Osteoblast (primary cell): ENCODE measurements around the gene DPP6. TPM values are rescaled to one million over a fixed set of nuclear protein-coding genes. Genes with fewer than 3 reads are reported as not detected.

Source experiments
- DNase-seq: peaks from one replicate; pipeline ENCODE4 v3.0.0; 2011; ENCODE audit warnings: low spot score, mixed read lengths; ENCODE audit not compliant: insufficient read length; ENCODE audit errors: missing footprints
- H2AFZ ChIP-seq: 2 replicates; pipeline ENCODE4 v1.6.0; 2011; ENCODE audit warnings: mild to moderate bottlenecking, low read length
- H3K27ac ChIP-seq: 2 replicates; pipeline ENCODE4 v1.5.1; 2011; ENCODE audit warnings: mild to moderate bottlenecking, low read depth, low read length, moderate library complexity
- H3K27me3 ChIP-seq: 2 replicates; pipeline ENCODE4 v1.6.0; 2012; ENCODE audit warnings: mild to moderate bottlenecking, control low read depth, inconsistent platforms, low read length, moderate library complexity; ENCODE audit not compliant: insufficient read depth
- H3K36me3 ChIP-seq: 2 replicates; pipeline ENCODE4 v1.5.1; 2011; ENCODE audit warnings: mild to moderate bottlenecking, low read length, control low read depth, moderate library complexity; ENCODE audit not compliant: insufficient read depth
- H3K4me1 ChIP-seq: 2 replicates; pipeline ENCODE4 v1.5.1; 2011; ENCODE audit warnings: mild to moderate bottlenecking, low read length, control low read depth, moderate library complexity; ENCODE audit not compliant: insufficient read depth
- H3K4me2 ChIP-seq: 2 replicates; pipeline ENCODE4 v1.6.0; 2011; ENCODE audit warnings: mild to moderate bottlenecking, low read length; ENCODE audit not compliant: insufficient read depth
- H3K4me3 ChIP-seq: fragments of 200-600 bp; sonication (generic); 3 replicates; pipeline ENCODE4 v1.5.1; 2012; ENCODE audit warnings: mild to moderate bottlenecking, low read length, inconsistent platforms; ENCODE audit not compliant: insufficient read depth
- H3K79me2 ChIP-seq: 2 replicates; pipeline ENCODE4 v1.6.0; 2012; ENCODE audit warnings: mild to moderate bottlenecking, low read length, control low read depth, inconsistent platforms; ENCODE audit not compliant: insufficient read depth
- H3K9me3 ChIP-seq: 2 replicates; pipeline ENCODE4 v1.5.1; 2011; ENCODE audit warnings: low read depth, low read length, control low read depth
- H4K20me1 ChIP-seq: 2 replicates; pipeline ENCODE4 v1.6.0; 2012; ENCODE audit warnings: mild to moderate bottlenecking, low read length, control low read depth; ENCODE audit not compliant: insufficient read depth
- total RNA-seq: library from RNA; depleted of rRNA; stranded (reverse); fragments of >200 nt; gene quantifications from 2 replicates; pipeline ENCODE4 v1.2.3, GENCODE V29; 2012
- TF ChIP-seq, protein P1 (sequence below): IDR thresholded peaks from 2 replicates; pipeline ENCODE4 v1.5.1; 2011; ENCODE audit warnings: mild to moderate bottlenecking, low read depth, low read length, moderate library complexity; ENCODE audit errors: extremely low read depth

Gene DPP6
- total RNA-seq, 1 donor: not detected

DNA sequence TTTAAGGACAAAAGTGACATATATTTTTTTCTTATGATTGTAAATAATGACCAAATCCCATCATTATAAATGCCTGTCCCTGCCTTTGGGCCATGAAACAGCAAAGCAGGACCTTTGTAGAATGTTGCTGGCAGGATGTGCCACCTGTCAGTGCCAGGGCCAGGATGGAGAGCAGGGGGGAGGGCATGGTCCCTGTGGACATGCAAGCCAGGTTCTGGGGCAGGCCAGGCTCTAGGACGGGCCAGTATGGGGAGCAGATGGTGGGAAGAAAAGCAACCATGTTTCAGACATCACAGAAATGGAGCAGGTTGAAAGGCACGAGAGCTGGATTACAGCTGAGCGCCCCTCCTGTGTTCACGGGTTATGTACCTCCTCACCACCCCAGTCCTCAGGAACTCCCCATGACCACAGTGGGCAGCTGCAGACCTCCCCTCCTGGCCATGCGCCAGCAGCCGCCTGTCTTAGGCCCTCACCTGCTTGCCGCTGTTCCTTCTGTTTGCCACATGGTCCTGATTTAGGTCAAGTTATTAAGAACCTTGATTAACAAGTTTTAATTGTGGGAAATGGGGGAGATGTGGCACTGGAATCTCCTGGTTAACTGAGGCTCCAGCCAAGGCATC, 740.3 kb downstream of the DPP6 start:
- no peaks in the 10 kb centered on the region for H3K27me3 ChIP-seq
- no peak overlapping the region for H3K4me2 ChIP-seq
- no peaks in the 10 kb centered on the region for H3K36me3 ChIP-seq
- no peaks in the 10 kb centered on the region for H3K79me2 ChIP-seq
- no peaks in the 10 kb centered on the region for H4K20me1 ChIP-seq
- no peak overlapping the region for H3K27ac ChIP-seq
- no peak overlapping the region for H3K4me3 ChIP-seq
- H2AFZ ChIP-seq: no peak overlapping the region
- H3K9me3 ChIP-seq: no peaks in the 10 kb centered on the region
- TF ChIP-seq, protein P1, sequence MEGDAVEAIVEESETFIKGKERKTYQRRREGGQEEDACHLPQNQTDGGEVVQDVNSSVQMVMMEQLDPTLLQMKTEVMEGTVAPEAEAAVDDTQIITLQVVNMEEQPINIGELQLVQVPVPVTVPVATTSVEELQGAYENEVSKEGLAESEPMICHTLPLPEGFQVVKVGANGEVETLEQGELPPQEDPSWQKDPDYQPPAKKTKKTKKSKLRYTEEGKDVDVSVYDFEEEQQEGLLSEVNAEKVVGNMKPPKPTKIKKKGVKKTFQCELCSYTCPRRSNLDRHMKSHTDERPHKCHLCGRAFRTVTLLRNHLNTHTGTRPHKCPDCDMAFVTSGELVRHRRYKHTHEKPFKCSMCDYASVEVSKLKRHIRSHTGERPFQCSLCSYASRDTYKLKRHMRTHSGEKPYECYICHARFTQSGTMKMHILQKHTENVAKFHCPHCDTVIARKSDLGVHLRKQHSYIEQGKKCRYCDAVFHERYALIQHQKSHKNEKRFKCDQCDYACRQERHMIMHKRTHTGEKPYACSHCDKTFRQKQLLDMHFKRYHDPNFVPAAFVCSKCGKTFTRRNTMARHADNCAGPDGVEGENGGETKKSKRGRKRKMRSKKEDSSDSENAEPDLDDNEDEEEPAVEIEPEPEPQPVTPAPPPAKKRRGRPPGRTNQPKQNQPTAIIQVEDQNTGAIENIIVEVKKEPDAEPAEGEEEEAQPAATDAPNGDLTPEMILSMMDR: no peak
- no peak for DNase-seq
- no peaks in the 10 kb centered on the region for H3K4me1 ChIP-seq

DNA sequence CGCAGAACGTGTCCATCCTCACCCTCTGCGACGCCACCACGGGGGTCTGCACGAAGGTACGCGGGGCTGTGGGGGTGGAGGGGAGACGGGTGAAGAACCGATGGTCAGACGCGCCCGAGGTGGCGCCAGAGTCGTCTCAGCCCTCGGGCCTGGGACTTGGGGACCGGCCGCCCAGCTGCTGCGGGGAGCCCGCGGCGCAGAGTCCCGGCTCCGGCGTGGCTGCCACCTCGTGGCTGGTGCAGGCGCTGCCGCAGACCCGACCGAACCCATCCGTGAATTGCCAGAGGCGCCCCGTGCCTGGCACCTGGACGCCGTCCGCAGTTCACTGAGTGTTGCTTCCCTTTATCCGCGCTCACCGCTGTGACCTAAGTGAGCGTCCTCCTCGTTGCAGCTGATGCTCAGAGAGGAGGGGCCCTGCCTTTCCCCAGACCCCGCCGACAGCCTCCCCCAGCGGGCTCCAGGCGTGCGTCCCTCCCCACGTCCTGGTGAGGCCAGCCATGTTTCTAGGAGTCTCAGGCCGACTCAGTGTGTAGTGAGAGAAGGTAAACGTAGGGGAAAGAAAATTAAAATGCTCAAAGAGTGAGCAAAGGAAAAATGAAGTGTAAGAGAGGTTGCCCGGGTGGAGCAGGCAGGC, 742.1 kb downstream of the DPP6 start:
- Histone ChIP-seq H3K9me3 (peaks cover 2% of the 10 kb centered on the region), H4K20me1 (no peaks in the 10 kb centered on the region), H3K4me3 (no peak overlapping the region), H3K79me2 (no peaks in the 10 kb centered on the region), H3K36me3 (no peaks in the 10 kb centered on the region), H2AFZ (no peak overlapping the region), H3K27me3 (no peaks in the 10 kb centered on the region), H3K27ac (no peak overlapping the region), H3K4me1 (no peaks in the 10 kb centered on the region), H3K4me2 (no peak overlapping the region)
- no peak for DNase-seq
- TF ChIP-seq, protein P1: no peak

DNA sequence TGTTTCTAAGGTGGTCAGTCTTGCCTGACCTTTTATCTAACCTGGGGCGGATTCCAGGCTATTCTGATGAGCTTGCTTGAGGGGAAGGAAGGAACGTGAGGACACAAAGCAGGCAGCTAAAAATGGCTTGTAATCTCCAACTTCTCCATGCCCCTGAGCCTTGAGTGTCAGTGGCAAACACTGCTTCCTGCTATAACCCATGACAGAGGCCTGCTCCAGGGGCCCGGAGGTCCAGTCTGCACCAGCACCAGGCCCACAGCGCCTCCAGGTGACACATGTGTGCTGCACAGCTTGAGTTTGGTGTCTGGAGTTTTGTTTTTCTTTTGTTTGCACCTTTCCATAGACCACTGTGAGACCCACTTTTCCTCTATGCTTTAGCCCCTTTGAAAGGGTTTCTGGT, 742.8 kb downstream of the DPP6 start:
- TF ChIP-seq, protein P1: no peak
- no peak overlapping the region for H3K4me3 ChIP-seq
- no peak overlapping the region for H3K4me2 ChIP-seq
- H3K27me3 ChIP-seq: no peaks in the 10 kb centered on the region
- no peak overlapping the region for H2AFZ ChIP-seq
- no peak overlapping the region for H3K27ac ChIP-seq
- no peaks in the 10 kb centered on the region for H3K79me2 ChIP-seq
- H4K20me1 ChIP-seq: no peaks in the 10 kb centered on the region
- H3K9me3 ChIP-seq: peaks cover 2% of the 10 kb centered on the region
- H3K36me3 ChIP-seq: no peaks in the 10 kb centered on the region
- no peak for DNase-seq
- H3K4me1 ChIP-seq: no peaks in the 10 kb centered on the region

DNA sequence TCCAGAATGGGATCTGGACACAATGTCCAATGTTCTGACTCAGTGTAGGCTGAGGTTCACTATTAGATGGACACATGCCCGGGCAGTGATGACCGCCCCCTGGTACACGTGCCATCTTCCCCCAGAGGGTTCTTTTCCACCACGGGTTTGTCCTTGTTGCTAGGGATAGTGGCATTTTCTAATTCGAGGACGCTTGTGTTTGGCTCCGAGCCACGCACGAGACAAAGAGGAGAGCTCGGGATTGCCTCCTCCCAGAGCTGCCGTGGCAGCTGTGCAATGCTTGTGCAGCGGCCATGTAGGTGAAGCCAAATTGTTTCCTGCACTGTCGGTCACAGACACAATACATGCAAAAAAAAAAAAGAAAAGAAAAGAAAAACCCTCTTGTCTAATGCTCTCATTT, 743.2 kb downstream of the DPP6 start:
- no peak for DNase-seq
- no peaks in the 10 kb centered on the region for H3K36me3 ChIP-seq

More for the DNA sequence above, 743.2 kb downstream of the DPP6 start:
- no peaks in the 10 kb centered on the region for H3K4me1 ChIP-seq
- peaks cover 2% of the 10 kb centered on the region for H3K9me3 ChIP-seq
- no peaks in the 10 kb centered on the region for H3K79me2 ChIP-seq
- no peak overlapping the region for H3K4me2 ChIP-seq
- H3K27ac ChIP-seq: no peak overlapping the region
- H3K27me3 ChIP-seq: no peaks in the 10 kb centered on the region
- no peak overlapping the region for H3K4me3 ChIP-seq
- no peak overlapping the region for H2AFZ ChIP-seq
- no peaks in the 10 kb centered on the region for H4K20me1 ChIP-seq
- TF ChIP-seq, protein P1: no peak
